22Rv1 (cell line): ENCODE data around the gene TCF7L2.

Source experiments
- CTCF ChIP-seq: fragments of 450-650 bp; IDR thresholded peaks from 2 replicates; pipeline ENCODE4 v1.5.1; 2017; ENCODE audit warnings: mild to moderate bottlenecking
- ZFX ChIP-seq: fragments of 450-650 bp; IDR thresholded peaks from 2 replicates; pipeline ENCODE4 v1.6.1; 2017; ENCODE audit warnings: antibody characterized with exemption, borderline replicate concordance

- TF ChIP-seq CTCF (no peak), ZFX (no peak)
Observed at GRCh38 chr10:112949875-112950507, at the start of gene TCF7L2.
